ENCODE data around the gene RPL37A.
A peak's percentile ranks its signal among the peaks of the same experiment; 100 is the strongest.
"Not testable (repeated sequence)": the region's sequence is repeated elsewhere in the genome, so short reads cannot be mapped to it uniquely, and the experiment has no call there.

Gene RPL37A

DNA sequence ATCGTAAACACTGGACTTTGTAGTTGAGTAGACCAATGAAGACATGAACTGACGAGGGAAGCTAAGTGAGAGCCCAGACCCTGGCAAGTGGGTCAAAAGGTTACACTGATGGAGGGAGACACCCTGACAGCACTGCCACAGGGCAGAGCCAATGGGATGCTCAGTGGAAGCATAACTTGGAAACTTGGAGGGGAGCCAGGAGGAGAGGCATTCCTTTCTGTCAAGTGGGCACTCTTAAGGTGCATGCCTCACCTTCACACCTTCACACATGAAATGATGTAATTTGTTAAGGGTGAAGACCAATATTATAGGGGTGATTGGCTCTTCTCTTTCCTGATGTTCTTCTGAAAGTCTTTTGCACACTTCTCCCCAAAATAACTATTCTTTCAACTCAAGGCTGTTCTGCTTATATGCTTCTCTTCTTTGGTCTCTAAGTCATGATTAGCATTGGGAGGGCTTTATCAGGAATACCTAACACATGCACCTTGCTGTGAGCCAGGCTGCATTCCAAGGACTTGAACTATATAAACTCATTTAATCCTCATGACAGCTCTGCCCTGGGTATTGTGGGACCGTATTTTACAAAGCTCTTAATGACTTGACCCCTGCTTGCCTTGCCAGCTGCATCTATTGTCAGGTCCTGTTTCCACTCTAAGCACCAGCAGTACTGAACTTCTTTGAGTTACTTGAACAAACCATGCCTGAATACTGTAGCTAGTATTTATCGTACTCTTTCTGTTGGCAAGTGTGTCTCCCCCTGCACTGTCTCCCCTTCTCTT, 19.0 kb downstream of the RPL37A start:
- no peak for DNase-seq (ENCODE audit: low read depth in 2 of 2)

- DNase-seq (ENCODE audit: low read depth in 2 of 2), result not testable (repeated sequence)
Observed at GRCh38 chr2:216518566-216519119, 20.0 kb downstream of the RPL37A start.

GRCh38 chr2:216519154-216519762, 20.6 kb downstream of the RPL37A start:
- DNase-seq (ENCODE audit: low read depth in 2 of 2), result peak; percentile 20 to 45

- no peak for DNase-seq (ENCODE audit: low read depth in 2 of 2)
Observed at GRCh38 chr2:216520112-216520511, 21.5 kb downstream of the RPL37A start.

DNA sequence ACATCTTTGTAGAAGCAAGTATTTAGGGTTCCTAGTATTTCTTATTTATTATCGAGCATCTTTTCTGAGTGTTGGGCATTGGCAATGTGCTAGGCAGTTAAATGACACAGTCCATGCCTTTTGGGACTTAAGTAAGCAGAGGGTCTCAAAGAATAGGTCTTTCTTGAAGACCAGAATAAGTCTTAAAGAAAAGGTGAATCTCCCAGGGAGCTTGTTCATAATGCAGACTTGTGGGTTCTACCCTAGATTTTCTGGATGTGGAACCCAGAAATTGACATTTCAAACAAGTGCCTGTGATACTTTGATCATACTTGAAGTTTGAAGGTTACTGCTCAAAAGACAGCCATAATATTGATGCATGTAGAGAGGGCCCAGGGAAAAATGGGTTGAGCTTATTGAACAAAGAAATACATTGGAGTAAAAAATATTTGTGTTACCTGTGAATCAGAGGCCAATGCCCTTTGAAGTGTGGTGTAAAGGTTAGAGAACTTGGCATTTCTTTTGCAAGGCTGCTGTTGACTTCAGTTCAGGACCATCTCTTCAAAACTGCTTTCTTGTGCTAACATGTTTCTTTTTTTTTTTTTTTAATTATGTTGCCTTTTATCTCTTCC, 24.4 kb downstream of the RPL37A start:
- no peak for DNase-seq (ENCODE audit: low read depth in 2 of 2)

DNA sequence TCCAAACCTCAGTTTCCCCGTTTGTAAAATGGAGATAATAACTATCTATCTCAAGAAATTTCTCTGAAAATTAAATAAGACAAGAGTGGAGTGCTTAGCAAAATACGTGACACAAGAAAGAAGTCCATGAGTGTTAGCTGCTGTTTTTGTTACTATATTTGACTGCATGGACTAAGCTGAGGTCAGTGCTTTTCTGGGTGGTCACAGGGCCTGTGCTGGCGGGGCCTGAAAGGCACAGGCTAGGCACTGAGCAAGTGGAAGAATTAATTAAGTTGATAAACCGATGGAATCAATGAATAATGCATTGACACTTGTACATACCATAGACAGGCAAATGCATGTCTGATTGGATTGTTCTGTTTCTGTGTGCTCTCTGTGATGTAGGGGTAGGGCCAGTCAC, 27.3 kb downstream of the RPL37A start:
- DNase-seq (ENCODE audit: low read depth in 2 of 2), result no peak

- no peak for DNase-seq (ENCODE audit: low read depth in 2 of 2)
Observed at GRCh38 chr2:216526939-216527338, 28.3 kb downstream of the RPL37A start.

DNA sequence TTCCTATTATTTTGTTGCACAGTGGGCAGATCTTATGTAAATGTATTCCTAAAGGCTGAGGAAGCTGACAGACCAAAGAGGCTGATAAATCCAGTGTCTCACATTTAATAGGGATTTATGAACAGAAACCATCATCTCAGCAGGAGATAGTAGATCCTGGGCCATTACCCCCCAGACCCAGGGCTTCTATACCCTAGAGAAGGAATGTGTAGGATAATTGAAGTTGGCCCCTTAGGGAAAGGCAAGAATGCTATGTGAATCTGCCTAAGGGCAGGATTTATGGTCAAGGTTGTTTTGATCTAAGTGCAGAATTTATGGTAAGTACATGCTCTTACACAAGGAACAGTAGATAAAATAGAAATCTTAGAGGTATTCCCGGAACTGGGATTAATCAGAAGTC, 29.0 kb downstream of the RPL37A start:
- DNase-seq (ENCODE audit: low read depth in 2 of 2), result no peak

- DNase-seq (ENCODE audit: low read depth in 2 of 2), result no peak
Observed at GRCh38 chr2:216532562-216532961, 33.9 kb downstream of the RPL37A start.

- DNase-seq (ENCODE audit: low read depth in 2 of 2), result no peak
Observed at GRCh38 chr2:216533609-216534008, 35.0 kb downstream of the RPL37A start.

- no peak for DNase-seq (ENCODE audit: low read depth in 2 of 2)
Observed at GRCh38 chr2:216534809-216535208, 36.2 kb downstream of the RPL37A start.

GRCh38 chr2:216535454-216535995, 36.9 kb downstream of the RPL37A start:
- DNase-seq (ENCODE audit: low read depth in 2 of 2), result no peak

- DNase-seq (ENCODE audit: low read depth in 2 of 2), result no peak
Observed at GRCh38 chr2:216536734-216537210, 38.1 kb downstream of the RPL37A start.

DNA sequence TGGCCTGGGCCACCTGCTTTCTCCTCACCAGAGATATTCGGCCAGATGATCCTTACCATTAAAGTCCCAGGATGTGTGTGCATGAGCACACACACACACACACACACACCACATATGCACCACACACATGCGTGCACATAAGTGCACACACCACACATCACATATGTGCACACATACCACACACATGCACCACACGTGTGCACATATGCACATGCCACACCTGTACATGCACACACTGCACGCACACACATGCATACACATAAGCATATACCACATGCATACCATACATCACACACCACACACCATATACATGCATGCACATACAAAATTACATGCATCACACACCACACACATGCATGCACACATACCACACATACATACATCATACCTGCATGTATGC, 38.7 kb downstream of the RPL37A start:
- no peak for DNase-seq (ENCODE audit: low read depth in 2 of 2)

DNA sequence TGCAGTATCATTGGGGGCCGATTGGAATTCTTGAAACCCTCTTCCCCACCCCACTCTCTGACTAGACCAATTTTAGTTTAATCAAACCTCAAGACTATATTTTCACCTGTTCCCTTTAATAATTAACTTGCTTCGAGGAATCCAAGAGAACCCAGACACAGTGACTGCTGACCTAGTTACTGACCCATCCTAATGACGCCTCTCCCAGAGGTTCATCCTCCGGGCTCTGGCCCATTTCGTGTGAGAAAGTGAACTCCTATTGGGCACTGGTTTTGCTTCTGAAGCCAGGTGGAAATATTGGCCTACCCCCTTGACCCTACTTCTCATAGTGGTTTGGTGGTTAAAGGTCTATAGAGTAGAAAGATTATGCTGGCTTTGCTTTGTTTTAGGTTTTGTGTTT, 39.9 kb downstream of the RPL37A start:
- DNase-seq (ENCODE audit: low read depth in 2 of 2), result no peak

DNA sequence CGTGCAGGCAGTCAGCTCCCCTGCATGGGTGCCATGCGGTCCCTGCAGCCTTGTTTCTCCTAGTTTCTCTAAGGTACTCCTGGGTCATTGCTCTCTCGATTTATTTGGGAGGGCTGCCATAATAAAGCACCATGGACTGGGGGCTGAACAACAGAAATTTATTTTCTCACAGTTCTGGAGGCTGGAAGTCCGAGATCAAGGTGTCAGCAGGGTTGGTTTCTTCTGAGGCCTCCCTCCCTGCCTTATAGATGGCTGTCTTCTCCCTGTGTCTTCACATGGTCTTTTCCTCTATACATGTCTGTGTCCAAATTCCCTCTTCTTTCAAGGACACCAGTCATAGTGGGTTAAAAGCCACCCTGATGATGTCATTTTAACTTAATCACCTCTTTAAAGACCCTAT, 40.5 kb downstream of the RPL37A start:
- no peak for DNase-seq (ENCODE audit: low read depth in 2 of 2)

DNA sequence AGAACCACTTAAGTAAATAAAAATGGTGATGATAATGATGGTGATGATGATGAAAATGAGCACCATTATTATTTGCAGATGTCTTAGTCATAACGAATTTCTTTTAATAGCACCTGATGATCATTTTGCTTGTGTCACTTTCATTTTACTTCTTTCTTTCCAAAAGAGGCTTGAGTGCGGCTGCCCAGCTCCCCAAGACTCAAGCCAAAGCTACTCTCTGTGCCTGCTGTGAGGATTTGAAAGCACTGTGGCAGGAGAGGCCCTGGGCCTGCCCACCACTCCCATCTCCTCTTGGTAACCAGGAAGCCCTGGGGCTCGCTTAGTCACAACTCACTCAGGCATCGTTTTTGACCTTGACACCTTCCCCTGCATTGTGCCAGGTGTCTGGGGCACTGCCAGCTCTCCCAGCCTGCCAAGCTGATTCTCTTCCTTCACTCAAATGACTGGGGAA, 41.2 kb downstream of the RPL37A start:
- DNase-seq (ENCODE audit: low read depth in 2 of 2), result no peak

- DNase-seq (ENCODE audit: low read depth in 2 of 2), result no peak
Observed at GRCh38 chr2:216540920-216541319, 42.3 kb downstream of the RPL37A start.

GRCh38 chr2:216541505-216541904, 42.9 kb downstream of the RPL37A start:
- no peak for DNase-seq (ENCODE audit: low read depth in 2 of 2)

DNA sequence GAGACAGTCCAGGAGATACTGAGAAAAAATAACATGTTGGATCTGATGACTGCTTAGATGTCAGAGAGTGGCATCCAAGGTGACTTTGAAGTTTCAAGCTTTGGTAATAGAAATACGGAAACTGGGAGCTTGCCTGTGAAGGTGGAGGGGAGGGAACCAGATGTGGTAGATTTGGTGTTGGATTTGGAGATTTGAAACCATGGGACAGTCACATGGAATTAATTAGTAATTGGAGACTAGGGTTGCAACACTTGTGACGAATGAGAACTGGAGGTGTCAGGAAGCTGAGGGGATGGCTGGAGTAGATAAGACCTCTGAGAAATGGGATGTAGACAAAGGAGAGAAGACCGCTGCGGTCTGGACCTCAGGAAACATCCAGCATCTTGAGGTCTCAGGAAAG, 46.7 kb downstream of the RPL37A start:
- no peak for DNase-seq (ENCODE audit: low read depth in 2 of 2)

DNA sequence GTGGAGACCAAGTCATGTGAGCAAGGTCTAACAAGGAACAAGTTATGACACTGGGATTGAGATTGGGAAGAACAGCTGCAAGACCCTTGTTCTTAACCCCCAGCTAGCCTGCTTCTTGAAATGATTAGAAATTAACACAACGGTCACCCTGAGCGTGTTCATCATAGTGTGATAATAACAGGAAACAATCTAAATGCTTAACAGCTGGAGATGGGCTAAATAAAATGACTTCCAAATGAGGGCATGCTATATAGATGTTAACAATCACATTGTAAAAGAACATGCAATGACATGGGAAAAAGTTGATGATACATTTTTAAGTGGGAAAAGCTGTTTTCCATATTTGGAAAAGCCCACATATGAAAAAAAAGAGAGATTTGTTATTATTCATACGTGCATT, 47.6 kb downstream of the RPL37A start:
- no peak for DNase-seq (ENCODE audit: low read depth in 2 of 2)

- no peak for DNase-seq (ENCODE audit: low read depth in 2 of 2)
Observed at GRCh38 chr2:216546641-216547403, 48.2 kb downstream of the RPL37A start.

Measured in stimulated activated CD4-positive, alpha-beta T cell treated with anti-CD3 and anti-CD28 coated beads, Interleukin-4, amount 100 ng/mL, for 48 hours (primary cell).